Endothelial cell of umbilical vein (primary cell): Measurements from ENCODE around the gene TNRC6B. TPM values are rescaled to one million over a fixed set of nuclear protein-coding genes. Genes with fewer than 3 reads are reported as not detected.
"Not testable (repeated sequence)": the region's sequence is repeated elsewhere in the genome, so short reads cannot be mapped to it uniquely, and the experiment has no call there.

Source experiments
- BruUV-seq: library from RNA; stranded (reverse); fragments of 400-500 nt; replicated peaks from 2 replicates; lab custom pipeline; 2021; lab: Mats Ljungman, UMichigan
- CTCF ChIA-PET: fragments of 300-600, 350-600 bp; sonication (Branson Sonifier 250); formaldehyde crosslinking; loops from one replicate; lab custom pipeline; 2021; ENCODE audit warnings: antibody characterized with exemption, inconsistent platforms; lab: Charles Lee
- POLR2A ChIA-PET: fragments of 300-600, 350-600 bp; sonication (Branson Sonifier 250); formaldehyde crosslinking; loops from one replicate; lab custom pipeline; 2021; ENCODE audit warnings: antibody characterized with exemption, inconsistent platforms; lab: Charles Lee
- DNase-seq: peaks from one replicate; pipeline ENCODE4 v3.0.0-alpha.2; 2011; ENCODE audit warnings: low read depth, low spot score
- FAIRE-seq: peaks from 2 replicates; lab custom pipeline; 2011; peaks lifted over from hg19 to GRCh38; lab: Jason Lieb, UNC
- H2AFZ ChIP-seq: 2 replicates; pipeline ENCODE4 v1.6.0; 2012; ENCODE audit warnings: low read depth, low read length, control low read depth, inconsistent platforms
- H3K27ac ChIP-seq: 2 replicates; pipeline ENCODE4 v1.5.1; 2011; ENCODE audit warnings: low read depth, mild to moderate bottlenecking, control low read depth, low read length, moderate library complexity; ENCODE audit not compliant: insufficient read depth
- H3K27me3 ChIP-seq, 2 experiments: 2 replicates each; pipeline versions ENCODE4 v1.6.0 to v1.6.1; 2011; ENCODE audit warnings: low read length in 2 of 2, mixed read lengths in 1 of 2; ENCODE audit not compliant: control insufficient read depth in 2 of 2, insufficient read depth in 2 of 2
- H3K36me3 ChIP-seq, 2 experiments: 2 replicates in 1 of 2; 3 replicates in 1 of 2; pipeline ENCODE4 v1.5.1; 2011; ENCODE audit warnings: low read length in 2 of 2, mild to moderate bottlenecking in 1 of 2, moderate library complexity in 1 of 2; ENCODE audit not compliant: control insufficient read depth in 2 of 2, insufficient read depth in 2 of 2; ENCODE audit errors: extremely low read depth in 1 of 2
- H3K4me1 ChIP-seq: 3 replicates; pipeline ENCODE4 v1.5.1; 2011; ENCODE audit warnings: mild to moderate bottlenecking, low read length; ENCODE audit not compliant: control insufficient read depth, insufficient read depth; ENCODE audit errors: extremely low read depth
- H3K4me2 ChIP-seq: 2 replicates; pipeline ENCODE4 v1.6.1; 2011; ENCODE audit warnings: low read length, control low read depth, mixed read lengths; ENCODE audit not compliant: insufficient read depth
- H3K4me3 ChIP-seq, 3 experiments: fragments of 200-600 bp in 1 of 3; sonication (generic), shearing (Covaris generic) in 1 of 3; replicated peaks in 1 of 3; 2 replicates each; pipeline ENCODE4 v1.5.1; 2011 to 2016; ENCODE audit warnings: control low read depth in 3 of 3, low read length in 3 of 3, mild to moderate bottlenecking in 2 of 3, inconsistent platforms in 1 of 3, low read depth in 1 of 3, moderate library complexity in 1 of 3; ENCODE audit not compliant: insufficient read depth in 1 of 3
- H3K79me2 ChIP-seq: 2 replicates; pipeline ENCODE4 v1.6.0; 2012; ENCODE audit warnings: low read length, inconsistent platforms; ENCODE audit not compliant: control insufficient read depth, insufficient read depth
- H3K9ac ChIP-seq: replicated peaks from 2 replicates; pipeline ENCODE3; 2011; ENCODE audit warnings: low read length, control low read depth; ENCODE audit not compliant: insufficient read depth; ENCODE audit errors: extremely low read depth
- H3K9me1 ChIP-seq: replicated peaks from 3 replicates; pipeline ENCODE4 v1.6.0; 2011; ENCODE audit warnings: mild to moderate bottlenecking, low read length; ENCODE audit not compliant: control insufficient read depth, insufficient read depth; ENCODE audit errors: extremely low read depth
- H3K9me3 ChIP-seq: replicated peaks from 2 replicates; pipeline ENCODE4 v1.5.1; 2012; ENCODE audit warnings: low read length, inconsistent platforms; ENCODE audit not compliant: control insufficient read depth, insufficient read depth
- H4K20me1 ChIP-seq: replicated peaks from 2 replicates; pipeline ENCODE3; 2011; ENCODE audit warnings: mild to moderate bottlenecking, low read length; ENCODE audit not compliant: control insufficient read depth, insufficient read depth; ENCODE audit errors: extremely low read depth
- EZH2 ChIP-seq: IDR thresholded peaks from 2 replicates; pipeline ENCODE4 v1.6.1; 2012; ENCODE audit warnings: borderline replicate concordance, low read depth, mild to moderate bottlenecking, moderate library complexity, low read length, inconsistent platforms; ENCODE audit not compliant: severe bottlenecking
- FOS ChIP-seq: IDR thresholded peaks from 2 replicates; pipeline ENCODE4 v1.6.1; 2011; ENCODE audit warnings: mild to moderate bottlenecking, low read length, moderate library complexity, borderline replicate concordance; ENCODE audit not compliant: insufficient read depth
- GATA2 ChIP-seq: IDR thresholded peaks from 2 replicates; pipeline ENCODE4 v1.7.0; 2011; ENCODE audit warnings: low read depth, mild to moderate bottlenecking, moderate library complexity, mixed read lengths, low read length; ENCODE audit not compliant: insufficient read length, insufficient read depth
- JUN ChIP-seq: IDR thresholded peaks from 2 replicates; pipeline ENCODE4 v1.6.1; 2011; ENCODE audit warnings: borderline replicate concordance, low read depth; ENCODE audit not compliant: insufficient read length, insufficient read depth
- MAX ChIP-seq: IDR thresholded peaks from 2 replicates; pipeline ENCODE4 v1.6.1; 2011; ENCODE audit not compliant: insufficient read depth, insufficient read length
- MYC ChIP-seq: IDR thresholded peaks from one replicate; pipeline ENCODE4 v1.6.1; 2011; ENCODE audit warnings: mild to moderate bottlenecking, low read depth, low read length
- POLR2A ChIP-seq: IDR thresholded peaks from 2 replicates; pipeline ENCODE4 v1.6.1; 2012; ENCODE audit warnings: low read depth, mild to moderate bottlenecking, control low read depth, low read length
- POLR2AphosphoS5 ChIP-seq: IDR thresholded peaks from 2 replicates; pipeline ENCODE4 v1.6.1; 2012; ENCODE audit warnings: low read depth, mild to moderate bottlenecking, control low read depth, low read length, moderate library complexity; ENCODE audit not compliant: insufficient read depth
- dilution Hi-C: fragments of 300-500 bp; cut with MboI; formaldehyde crosslinking; loops from one replicate; pipeline ENCODE4 v1.15.0; 2019; ENCODE audit warnings: low sequenced_read_pairs; ENCODE audit not compliant: extremely low pct_ligation_motif_present
- intact Hi-C: fragments of 100-400 bp; cut with micrococcal nuclease; formaldehyde crosslinking; loops from one replicate; pipeline ENCODE4 v1.10.0; 2022
- polyA plus RNA-seq, 4 experiments: library from polyadenylated mRNA; depleted of rRNA in 3 of 4; stranded (reverse) in 3 of 4; unstranded in 1 of 4; fragments of >200 nt; gene quantifications; 2 replicates each; pipeline versions ENCODE4 v1.2.1 to v1.2.3, GENCODE V29; 2011 to 2012; ENCODE audit warnings: missing spikeins in 1 of 4
- total RNA-seq: library from RNA; stranded (reverse); gene quantifications from 2 replicates; pipeline ENCODE4 v1.2.3, GENCODE V29; 2021

Gene TNRC6B
- total and polyA plus RNA-seq, 2 donors (not counting 3 experiments of a cell fraction or from before 2014, with no cell fraction given): 10.6 to 37.2 TPM

DNA sequence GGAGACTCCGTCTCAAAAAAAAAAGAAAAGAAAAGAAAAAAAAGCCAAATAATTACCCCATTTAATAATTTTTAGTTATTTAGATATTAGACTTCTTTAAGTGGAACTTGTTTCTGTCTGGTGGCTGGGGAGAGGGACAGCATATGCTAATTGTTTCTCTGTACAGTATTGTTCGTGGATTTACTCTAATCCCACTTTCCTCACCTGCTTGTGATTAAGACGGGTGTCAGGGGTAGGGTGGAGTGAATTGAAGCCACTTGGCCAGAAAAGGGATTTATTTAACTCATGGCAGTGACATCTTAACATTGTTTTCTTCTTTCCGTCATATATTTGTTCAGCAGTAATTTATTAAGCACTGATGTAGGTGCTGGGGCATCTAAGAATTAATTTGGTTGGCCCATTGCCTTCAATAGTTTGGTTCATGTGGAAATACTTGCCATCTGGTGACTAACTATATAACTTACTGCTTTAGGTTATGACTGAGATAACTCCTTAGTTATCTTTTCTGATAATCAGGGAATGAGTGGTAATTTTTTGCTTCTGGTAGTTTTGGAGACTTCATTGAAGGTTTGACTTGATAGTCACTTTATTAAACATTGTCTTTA is 4.6 kb downstream of the TNRC6B start:
- Histone ChIP-seq H3K9me3 (no peaks in the 10 kb centered on the region), H2AFZ (no peak overlapping the region), H3K36me3 (no peaks in the 10 kb centered on the region), H3K4me3 (peak overlapping the region in 1 of 3 experiments; percentile 41), H3K27me3 (no peaks in the 10 kb centered on the region), H3K9me1 (no peaks in the 10 kb centered on the region), H3K27ac (peak overlapping the region; percentile 89), H3K4me2 (peak overlapping the region; percentile 66), H3K9ac (peak overlapping the region; percentile 68), H4K20me1 (no peaks in the 10 kb centered on the region), H3K4me1 (peaks cover 44% of the 10 kb centered on the region), H3K79me2 (peaks cover 80% of the 10 kb centered on the region)
- FAIRE-seq: no peak
- BruUV-seq: no TSS peak
- TF ChIP-seq MAX (no peak), MYC (no peak), FOS (peak; percentile 3)
- POLR2A ChIA-PET: no interaction called here
- DNase-seq: peak; percentile 56
- dilution Hi-C loops (no loop called here), intact Hi-C loops (loop anchor here (2.0 kb wide), 1 partner anchor 56 kb away; no protein-coding TSS in a partner anchor)
- CTCF ChIA-PET: interaction anchor here (1.5 to 2.5 kb wide), 2 partner anchors 11 to 21 kb away, joined by 3 to 12 read pairs; no protein-coding TSS in a partner anchor

GRCh38 chr22:40183029-40183581 is 5.4 kb downstream of the TNRC6B start:
- H3K79me2 ChIP-seq: peaks cover 83% of the 10 kb centered on the region
- ChIA-PET CTCF (interaction anchor here (1.1 to 2.5 kb wide), 3 partner anchors 10 to 32 kb away, joined by 3 to 12 read pairs (median 4); no protein-coding TSS in a partner anchor), POLR2A (no interaction called here)
- FAIRE-seq: peak; percentile 83
- H3K4me2 ChIP-seq: peak overlapping the region; percentile 66
- H3K9ac ChIP-seq: peak overlapping the region; percentile 68
- peak overlapping the region; percentile 12 for H2AFZ ChIP-seq
- H4K20me1 ChIP-seq: no peaks in the 10 kb centered on the region
- intact Hi-C loops: loop anchor here (1.0 to 2.0 kb wide), 3 partner anchors 56 to 139 kb away; no protein-coding TSS in a partner anchor
- no peaks in the 10 kb centered on the region for H3K9me3 ChIP-seq
- H3K36me3 ChIP-seq: no peaks in the 10 kb centered on the region
- H3K27ac ChIP-seq: peak overlapping the region; percentile 89
- H3K27me3 ChIP-seq: no peaks in the 10 kb centered on the region
- peaks cover 42% of the 10 kb centered on the region for H3K4me1 ChIP-seq
- no peaks in the 10 kb centered on the region for H3K9me1 ChIP-seq
- TF ChIP-seq POLR2AphosphoS5 (peak; percentile 34), MYC (no peak), EZH2 (no peak), GATA2 (peak; percentile 37), FOS (no peak), MAX (no peak), POLR2A (no peak), JUN (peak; percentile 2)
- peak overlapping the region in 1 of 3 experiments; percentile 41 for H3K4me3 ChIP-seq
- DNase-seq: peak; percentile 92
- BruUV-seq: no TSS peak
- dilution Hi-C loops: no loop called here

- CTCF ChIA-PET: interaction anchor here (1.1 to 2.5 kb wide), 3 partner anchors 10 to 32 kb away, joined by 3 to 12 read pairs (median 4); no protein-coding TSS in a partner anchor
- Histone ChIP-seq H3K79me2 (peaks cover 83% of the 10 kb centered on the region), H3K4me2 (peak overlapping the region; percentile 66), H3K27ac (peak overlapping the region; percentile 89), H3K4me1 (peaks cover 42% of the 10 kb centered on the region), H3K4me3 (peak overlapping the region in 1 of 3 experiments; percentile 41), H3K9ac (peak overlapping the region; percentile 68)
- H2AFZ ChIP-seq, H4K20me1 ChIP-seq, POLR2A ChIA-PET, BruUV-seq, H3K27me3 ChIP-seq, H3K9me3 ChIP-seq, dilution Hi-C loops, H3K9me1 ChIP-seq, H3K36me3 ChIP-seq, FAIRE-seq, DNase-seq: not testable (repeated sequence)
- intact Hi-C loops: loop anchor here (1.0 to 2.0 kb wide), 3 partner anchors 55 to 139 kb away; no protein-coding TSS in a partner anchor
These were observed 5.9 kb downstream of the TNRC6B start for GRCh38 chr22:40183603-40184002.
